Measurements from ENCODE around the gene ACAT2. TPM values are rescaled to one million over a fixed set of nuclear protein-coding genes. Genes with fewer than 3 reads are reported as not detected.

Gene ACAT2
- total RNA-seq, 2 experiments from 2014 or later: 21.4 to 25.8 TPM

- Histone ChIP-seq H3K9me3 (ENCODE audit: control insufficient read depth in 1 of 2, insufficient read depth in 1 of 2, low read length in 2 of 2) (no peaks in the 10 kb centered on the region), H3K4me3 (ENCODE audit: low read length) (no peak overlapping the region), H3K27ac (ENCODE audit: low read depth in 1 of 2, low read length in 2 of 2) (no peak overlapping the region), H3K4me1 (ENCODE audit: insufficient read depth, low read length) (peaks cover 12% of the 10 kb centered on the region), H3K27me3 (ENCODE audit: control insufficient read depth in 1 of 2, insufficient read depth in 2 of 2, low read length in 2 of 2) (no peaks in the 10 kb centered on the region), H3K36me3 (ENCODE audit: insufficient read depth, low read length) (peaks cover 48% of the 10 kb centered on the region)
- POLR2A ChIA-PET: no interaction called here
- Mint-ChIP-seq H3K36me3 (ENCODE audit: low read depth) (peaks cover 82% of the 10 kb centered on the region), H3K9me3 (no peaks in the 10 kb centered on the region), H3K27me3 (no peaks in the 10 kb centered on the region), H3K4me1 (ENCODE audit: low read depth) (peaks cover 10% of the 10 kb centered on the region), H3K4me3 (no peak overlapping the region), H3K27ac (no peak overlapping the region)
- DNase-seq: no peak
- TF ChIP-seq CTCF (IDR thresholded peaks at IDR 0.05): no peak
- CTCF ChIA-PET: no interaction called here
- intact Hi-C loops (cut with DNase I, micrococcal nuclease): no loop called here
- ATAC-seq (ENCODE audit: poor library complexity): no peak
Measured at GRCh38 chr6:159766906-159767305, 5.1 kb downstream of the ACAT2 start.

GRCh38 chr6:159769470-159769869, 7.6 kb downstream of the ACAT2 start:
- Histone ChIP-seq H3K27me3 (ENCODE audit: control insufficient read depth in 1 of 2, insufficient read depth in 2 of 2, low read length in 2 of 2) (no peaks in the 10 kb centered on the region), H3K36me3 (ENCODE audit: insufficient read depth, low read length) (peaks cover 43% of the 10 kb centered on the region), H3K4me1 (ENCODE audit: insufficient read depth, low read length) (no peaks in the 10 kb centered on the region), H3K4me3 (ENCODE audit: low read length) (no peak overlapping the region), H3K9me3 (ENCODE audit: control insufficient read depth in 1 of 2, insufficient read depth in 1 of 2, low read length in 2 of 2) (no peaks in the 10 kb centered on the region), H3K27ac (ENCODE audit: low read depth in 1 of 2, low read length in 2 of 2) (no peak overlapping the region)
- DNase-seq (no peak), ATAC-seq (ENCODE audit: poor library complexity) (no peak)
- H3K27me3 Mint-ChIP-seq: no peaks in the 10 kb centered on the region
- intact Hi-C loops (cut with DNase I, micrococcal nuclease): no loop called here
- ChIA-PET POLR2A (interaction anchor here (1.3 to 1.8 kb wide), 3 partner anchors 8 to 37 kb away, joined by 3 to 6 read pairs (median 3); partner anchors contain the start of genes ACAT2, MRPL18 and TCP1), CTCF (interaction anchor here (0.7 to 1.3 kb wide), 2 partner anchors 12 to 79 kb away, joined by 3 read pairs; no protein-coding TSS in a partner anchor)
- no peaks in the 10 kb centered on the region for H3K9me3 Mint-ChIP-seq
- no peak for TF ChIP-seq CTCF (IDR thresholded peaks at IDR 0.05)
- H3K4me1 Mint-ChIP-seq (ENCODE audit: low read depth): no peaks in the 10 kb centered on the region
- peaks cover 81% of the 10 kb centered on the region for H3K36me3 Mint-ChIP-seq (ENCODE audit: low read depth)
- H3K27ac Mint-ChIP-seq: no peak overlapping the region
- H3K4me3 Mint-ChIP-seq: no peak overlapping the region

GRCh38 chr6:159772196-159772595, 10.4 kb downstream of the ACAT2 start:
- ATAC-seq (ENCODE audit: poor library complexity) (no peak), DNase-seq (no peak)
- no peaks in the 10 kb centered on the region for H3K9me3 ChIP-seq (ENCODE audit: control insufficient read depth in 1 of 2, insufficient read depth in 1 of 2, low read length in 2 of 2)
- no peak overlapping the region for H3K4me3 Mint-ChIP-seq
- no peak for TF ChIP-seq CTCF (IDR thresholded peaks at IDR 0.05)
- H3K27ac ChIP-seq (ENCODE audit: low read depth in 1 of 2, low read length in 2 of 2): no peak overlapping the region
- intact Hi-C loops (cut with DNase I, micrococcal nuclease): no loop called here
- H3K27me3 Mint-ChIP-seq: no peaks in the 10 kb centered on the region
- ChIA-PET CTCF (no interaction called here), POLR2A (interaction anchor here (0.8 kb wide), 2 partner anchors 10 to 18 kb away, joined by 3 read pairs; partner anchors contain the start of genes ACAT2 and TCP1)
- H3K4me1 Mint-ChIP-seq (ENCODE audit: low read depth): no peaks in the 10 kb centered on the region
- peaks cover 83% of the 10 kb centered on the region for H3K36me3 Mint-ChIP-seq (ENCODE audit: low read depth)
- H3K9me3 Mint-ChIP-seq: no peaks in the 10 kb centered on the region
- H3K4me3 ChIP-seq (ENCODE audit: low read length): no peak overlapping the region
- H3K27me3 ChIP-seq (ENCODE audit: control insufficient read depth in 1 of 2, insufficient read depth in 2 of 2, low read length in 2 of 2): no peaks in the 10 kb centered on the region
- no peaks in the 10 kb centered on the region for H3K4me1 ChIP-seq (ENCODE audit: insufficient read depth, low read length)
- no peak overlapping the region for H3K27ac Mint-ChIP-seq
- peaks cover 49% of the 10 kb centered on the region for H3K36me3 ChIP-seq (ENCODE audit: insufficient read depth, low read length)

All from CD4-positive, alpha-beta T cell (primary cell).